ENCODE data around the gene RGS10. TPM values are rescaled to one million over a fixed set of nuclear protein-coding genes. Genes with fewer than 3 reads are reported as not detected.

The RGS10 gene
- total RNA-seq, 1 experiment from 2014 or later: 22.9 TPM

- no peak for DNase-seq (ENCODE audit: low read depth)
These were observed 24.3 kb downstream of the RGS10 start for GRCh38 chr10:119518176-119518575.

- DNase-seq (ENCODE audit: low read depth): peak; percentile 57
These were observed 25.0 kb downstream of the RGS10 start for GRCh38 chr10:119517235-119518141.

GRCh38 chr10:119516381-119517234 is 25.9 kb downstream of the RGS10 start:
- no peak for DNase-seq (ENCODE audit: low read depth)

- DNase-seq (ENCODE audit: low read depth): no peak
These were observed 26.9 kb downstream of the RGS10 start for GRCh38 chr10:119515511-119516045.

- no peak for DNase-seq (ENCODE audit: low read depth)
These were observed 27.7 kb downstream of the RGS10 start for GRCh38 chr10:119514819-119515218.

- no peak for DNase-seq (ENCODE audit: low read depth)
These were observed 30.5 kb downstream of the RGS10 start for GRCh38 chr10:119511828-119512515.

GRCh38 chr10:119509909-119510451 is 32.5 kb downstream of the RGS10 start:
- no peak for DNase-seq (ENCODE audit: low read depth)

- DNase-seq (ENCODE audit: low read depth): no peak
These were observed 35.4 kb downstream of the RGS10 start for GRCh38 chr10:119507115-119507514.

GRCh38 chr10:119505588-119506315 is 36.8 kb downstream of the RGS10 start:
- no peak for DNase-seq (ENCODE audit: low read depth)

GRCh38 chr10:119505131-119505551 is 37.4 kb downstream of the RGS10 start:
- DNase-seq (ENCODE audit: low read depth): no peak

GRCh38 chr10:119504651-119505050 is 37.9 kb downstream of the RGS10 start:
- DNase-seq (ENCODE audit: low read depth): no peak

GRCh38 chr10:119503821-119504220 is 38.7 kb downstream of the RGS10 start:
- no peak for DNase-seq (ENCODE audit: low read depth)

GRCh38 chr10:119502618-119503155 is 39.8 kb downstream of the RGS10 start:
- DNase-seq (ENCODE audit: low read depth): no peak

- no peak for DNase-seq (ENCODE audit: low read depth)
These were observed 40.3 kb downstream of the RGS10 start for GRCh38 chr10:119502209-119502608.

- no peak for DNase-seq (ENCODE audit: low read depth)
These were observed 40.8 kb downstream of the RGS10 start for GRCh38 chr10:119501690-119502089.

- DNase-seq (ENCODE audit: low read depth): no peak
These were observed 41.7 kb downstream of the RGS10 start for GRCh38 chr10:119500821-119501220.

GRCh38 chr10:119500123-119500795 is 42.3 kb downstream of the RGS10 start:
- DNase-seq (ENCODE audit: low read depth): no peak

GRCh38 chr10:119499677-119500002 is 42.9 kb downstream of the RGS10 start:
- DNase-seq (ENCODE audit: low read depth): no peak

- DNase-seq (ENCODE audit: low read depth): peak; percentile 42
These were observed 43.4 kb downstream of the RGS10 start for GRCh38 chr10:119498889-119499676.
